T-helper 2 cell treated with Interferon-gamma antibody and Interleukin-4, amounts not matched to agents 5 μg/mL and 100 μg/mL, for 36 hours (primary cell): Measurements from ENCODE around the gene SPRED2.
A peak's percentile ranks its signal among the peaks of the same experiment; 100 is the strongest.

Source experiments
- DNase-seq: peaks from one replicate; pipeline ENCODE4 v3.0.0; 2021; ENCODE audit warnings: low spot score
- H3K27ac Mint-ChIP-seq: one replicate; pipeline ENCODE4 v1.8.0; 2021; ENCODE audit warnings: mild to moderate bottlenecking, mixed read lengths
- H3K27me3 Mint-ChIP-seq: one replicate; pipeline ENCODE4 v1.8.0; 2021; ENCODE audit warnings: low read depth, mixed read lengths
- H3K36me3 Mint-ChIP-seq: one replicate; pipeline ENCODE4 v1.8.0; 2021; ENCODE audit warnings: low read depth, mixed read lengths
- H3K4me1 Mint-ChIP-seq: one replicate; pipeline ENCODE4 v1.8.0; 2021; ENCODE audit warnings: low read depth, mixed read lengths
- H3K4me3 Mint-ChIP-seq: one replicate; pipeline ENCODE4 v1.8.0; 2022; ENCODE audit warnings: mild to moderate bottlenecking, moderate library complexity, mixed read lengths
- H3K9me3 Mint-ChIP-seq: one replicate; pipeline ENCODE4 v1.8.0; 2021; ENCODE audit warnings: mixed read lengths

Gene SPRED2

DNA sequence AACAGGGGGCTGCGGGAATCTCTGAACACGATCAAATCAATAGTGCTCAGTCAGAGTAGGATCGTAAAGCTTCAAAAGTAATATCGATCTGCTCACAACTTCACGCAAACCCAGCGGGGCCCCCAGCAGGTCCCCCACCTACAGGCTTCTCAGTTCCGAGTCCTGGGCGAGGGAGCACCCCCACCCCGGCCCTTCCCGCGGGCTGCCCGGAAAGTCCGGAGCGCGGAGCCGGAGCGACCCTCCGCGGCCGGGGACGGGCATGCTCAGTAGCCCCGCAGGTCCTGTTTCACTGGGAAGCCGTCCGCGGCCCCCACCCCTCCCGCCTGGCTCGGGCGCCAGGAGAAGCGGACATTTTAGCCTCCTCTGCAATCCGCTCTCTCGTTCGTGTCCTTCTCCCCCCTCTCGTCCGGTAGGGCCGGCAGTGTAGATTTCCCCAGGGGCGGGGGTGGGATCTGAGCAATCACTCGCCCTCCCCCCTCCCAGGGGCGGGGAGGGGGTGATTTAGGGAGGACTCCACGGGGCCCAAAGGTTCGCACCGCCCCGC, 3.3 kb upstream of the SPRED2 start:
- Mint-ChIP-seq H3K27me3 (peaks cover 63% of the 10 kb centered on the region), H3K4me3 (peak overlapping the region; percentile 93), H3K4me1 (peaks cover 12% of the 10 kb centered on the region), H3K36me3 (no peaks in the 10 kb centered on the region), H3K9me3 (no peaks in the 10 kb centered on the region), H3K27ac (no peak overlapping the region)
- peak; percentile 50 for DNase-seq

DNA sequence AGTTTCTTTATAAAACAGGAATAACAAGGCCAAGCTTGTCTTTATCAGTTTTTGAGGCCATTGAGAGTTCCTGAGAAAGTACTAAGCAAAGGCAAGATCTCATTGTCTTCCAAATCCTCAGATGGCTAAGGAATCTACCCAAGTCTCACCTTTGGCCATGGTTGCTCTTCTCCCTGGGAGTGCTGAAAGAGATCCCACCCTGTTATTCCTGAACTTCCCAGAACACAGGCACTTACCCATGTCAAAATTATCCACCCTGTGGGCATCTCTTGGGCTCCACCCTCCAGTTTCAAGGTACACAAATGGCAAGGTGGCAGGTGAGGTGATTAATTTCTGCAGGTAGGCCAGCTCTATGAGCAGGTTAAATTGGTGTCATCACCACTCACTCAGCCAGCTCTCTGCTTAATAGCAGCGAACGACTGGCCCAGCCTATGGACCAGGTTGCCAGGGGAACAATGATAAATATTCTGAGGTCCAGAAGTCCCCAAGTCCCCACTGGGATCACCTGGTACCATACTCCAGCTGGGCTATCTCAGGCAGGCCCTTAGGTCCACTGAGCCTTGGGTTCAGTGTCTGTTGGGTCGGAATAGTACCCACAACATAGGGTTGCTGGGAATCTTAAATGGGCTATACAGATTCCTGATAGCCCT, 2.3 kb upstream of the SPRED2 start:
- no peak for DNase-seq
- Mint-ChIP-seq H3K9me3 (no peaks in the 10 kb centered on the region), H3K27ac (no peak overlapping the region), H3K4me3 (peak overlapping the region; percentile 38), H3K36me3 (no peaks in the 10 kb centered on the region), H3K27me3 (peaks cover 66% of the 10 kb centered on the region), H3K4me1 (peaks cover 12% of the 10 kb centered on the region)

DNA sequence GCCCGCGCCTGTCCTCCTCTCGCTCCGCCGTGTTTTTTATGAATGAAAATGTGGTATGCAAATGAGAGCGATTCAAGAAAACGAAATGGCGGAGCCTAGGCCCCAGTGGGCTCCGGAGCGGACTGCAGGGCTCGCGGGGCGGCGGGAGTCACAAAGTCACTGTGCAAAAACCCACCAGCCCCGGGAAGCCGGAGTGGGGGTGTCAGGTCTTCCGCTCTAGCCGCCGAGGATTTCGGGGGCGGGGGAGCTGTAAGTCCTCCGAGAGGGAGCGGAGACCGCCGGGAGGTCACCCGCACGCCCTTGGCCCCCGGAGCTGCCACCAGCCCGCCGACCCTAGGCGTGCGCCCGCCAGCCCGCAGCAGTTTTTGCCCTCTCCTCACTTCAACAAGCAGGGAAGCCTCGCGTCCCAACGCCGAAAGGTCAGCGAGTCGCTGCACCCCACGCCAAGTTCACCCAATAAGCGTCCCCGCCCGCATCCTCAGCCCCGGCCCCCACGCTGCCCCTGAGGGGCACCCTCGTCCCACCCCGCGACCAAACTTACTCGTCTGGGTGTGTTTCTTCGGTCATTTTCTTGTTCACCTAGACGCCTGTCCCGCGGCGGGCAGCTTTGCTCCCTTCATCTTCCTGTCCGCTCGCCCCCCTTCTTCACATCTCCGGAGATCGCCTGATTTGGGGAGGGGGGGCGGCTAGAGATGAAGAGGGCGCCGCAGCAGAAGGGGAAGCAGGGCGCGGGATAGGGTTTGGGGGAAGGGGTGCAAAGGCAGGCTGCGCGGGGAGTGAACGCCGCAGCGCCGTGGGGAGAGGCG, 775 bp downstream of the SPRED2 start:
- Mint-ChIP-seq H3K27me3 (peaks cover 61% of the 10 kb centered on the region), H3K27ac (peak overlapping the region; percentile 85), H3K4me1 (peaks cover 7% of the 10 kb centered on the region), H3K9me3 (no peaks in the 10 kb centered on the region), H3K4me3 (peak overlapping the region; percentile 92), H3K36me3 (no peaks in the 10 kb centered on the region)
- DNase-seq = peak; percentile 42

DNA sequence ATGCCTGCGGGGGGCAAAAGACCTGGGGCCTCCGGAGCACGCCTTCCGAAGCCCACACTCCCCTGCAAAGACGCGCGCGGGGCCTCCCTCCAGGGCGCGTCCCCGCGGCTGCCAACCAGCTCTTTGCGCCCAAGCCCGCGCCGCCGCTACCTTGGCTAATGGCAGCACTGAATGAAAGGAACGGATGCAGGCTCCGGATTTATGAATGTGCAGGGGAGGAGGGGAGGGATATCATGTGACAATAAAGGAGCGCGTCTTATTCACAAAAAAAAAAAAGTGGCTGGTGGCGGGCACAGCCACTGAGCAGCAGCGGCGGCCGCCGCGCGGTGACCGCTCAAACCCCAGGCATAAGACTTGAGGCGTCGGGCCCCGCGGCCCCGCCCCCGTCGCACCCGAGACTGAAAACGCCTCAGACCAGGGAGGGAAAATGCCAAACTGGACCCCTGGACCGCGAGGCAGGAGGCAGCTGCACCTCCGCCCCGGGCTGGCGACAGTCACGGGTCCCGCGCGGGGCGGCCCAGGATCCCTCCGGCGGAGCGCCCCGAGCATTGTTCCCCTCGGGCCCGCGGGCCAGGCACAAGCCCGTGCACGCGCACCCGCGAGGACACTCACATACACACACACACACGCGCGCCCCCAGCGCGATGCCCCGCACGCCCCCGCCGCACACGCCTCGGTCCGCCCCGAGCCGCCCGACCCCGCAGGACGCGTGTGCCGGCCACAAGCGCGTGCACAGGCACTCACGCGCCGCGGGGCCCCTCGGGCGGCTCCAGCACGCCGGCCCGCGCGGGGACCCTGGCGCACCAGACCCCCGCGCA, 1.6 kb downstream of the SPRED2 start:
- peaks cover 60% of the 10 kb centered on the region for H3K27me3 Mint-ChIP-seq
- no peaks in the 10 kb centered on the region for H3K9me3 Mint-ChIP-seq
- peak overlapping the region; percentile 92 for H3K4me3 Mint-ChIP-seq
- peaks cover 4% of the 10 kb centered on the region for H3K4me1 Mint-ChIP-seq
- peak overlapping the region; percentile 71 for H3K27ac Mint-ChIP-seq
- DNase-seq = peak; percentile 55
- H3K36me3 Mint-ChIP-seq = no peaks in the 10 kb centered on the region

DNA sequence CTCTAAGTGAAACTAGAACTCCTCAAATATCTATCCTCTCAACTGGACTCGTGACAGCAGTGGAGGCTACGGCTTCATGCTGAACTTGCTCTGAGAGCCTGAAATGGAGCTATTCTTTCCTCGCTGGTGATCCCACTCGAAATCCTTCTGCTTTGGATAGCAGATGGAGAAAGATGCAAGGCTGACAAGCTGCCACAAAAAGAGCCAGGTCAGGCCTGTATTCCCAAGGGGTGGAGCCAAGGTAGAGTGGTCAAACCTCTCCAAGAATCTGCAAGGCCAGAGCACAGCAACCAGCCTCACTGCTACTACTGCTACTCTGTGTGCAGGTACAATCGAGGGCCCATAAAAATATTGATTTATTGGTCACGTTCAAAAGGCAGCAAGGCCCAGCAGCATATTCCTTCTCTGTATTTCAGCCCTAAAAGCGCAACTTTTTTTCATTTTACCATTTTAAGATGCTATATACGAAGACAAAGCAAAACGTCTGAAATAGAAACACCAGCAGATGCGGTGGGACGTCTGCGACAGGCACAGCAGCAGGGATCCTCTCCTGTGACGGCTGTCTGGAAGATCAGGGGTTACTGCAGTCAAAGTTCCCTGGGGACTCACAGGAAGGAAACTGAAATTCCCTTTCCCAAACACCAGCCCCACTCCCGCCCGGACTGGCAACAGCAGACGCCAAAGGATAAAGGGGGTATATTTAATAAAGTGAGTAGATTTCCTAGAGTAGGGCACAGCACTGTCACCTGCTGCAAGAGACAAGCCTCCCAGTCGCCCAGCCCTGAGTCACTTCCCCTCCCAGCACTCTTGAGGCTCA, 2.4 kb downstream of the SPRED2 start:
- no peaks in the 10 kb centered on the region for H3K4me1 Mint-ChIP-seq
- peaks cover 56% of the 10 kb centered on the region for H3K27me3 Mint-ChIP-seq
- H3K9me3 Mint-ChIP-seq = no peaks in the 10 kb centered on the region
- no peaks in the 10 kb centered on the region for H3K36me3 Mint-ChIP-seq
- no peak for DNase-seq
- H3K27ac Mint-ChIP-seq = no peak overlapping the region
- peak overlapping the region; percentile 86 for H3K4me3 Mint-ChIP-seq

DNA sequence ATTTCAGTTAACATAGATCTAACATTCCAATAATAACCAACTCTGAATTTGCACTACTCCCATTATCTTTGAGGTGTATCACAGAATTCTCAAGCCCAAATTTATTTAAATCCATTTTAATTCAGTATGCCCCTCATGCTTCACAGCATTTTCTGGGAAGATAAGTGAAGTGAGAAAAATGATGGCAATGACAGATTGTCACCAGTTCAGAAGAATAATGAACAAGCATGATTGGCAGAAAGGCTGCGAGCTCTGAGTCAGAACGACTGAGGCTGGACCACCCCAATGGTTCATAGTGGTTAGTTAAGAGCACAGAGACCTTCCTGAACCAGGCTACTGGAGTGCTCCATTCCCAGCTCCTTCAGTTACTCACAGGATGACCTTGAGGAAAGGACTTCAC, 4.9 kb downstream of the SPRED2 start:
- H3K4me1 Mint-ChIP-seq = no peaks in the 10 kb centered on the region
- no peak for DNase-seq
- H3K9me3 Mint-ChIP-seq = no peaks in the 10 kb centered on the region
- peaks cover 39% of the 10 kb centered on the region for H3K27me3 Mint-ChIP-seq
- no peak overlapping the region for H3K27ac Mint-ChIP-seq
- no peak overlapping the region for H3K4me3 Mint-ChIP-seq
- no peaks in the 10 kb centered on the region for H3K36me3 Mint-ChIP-seq

DNA sequence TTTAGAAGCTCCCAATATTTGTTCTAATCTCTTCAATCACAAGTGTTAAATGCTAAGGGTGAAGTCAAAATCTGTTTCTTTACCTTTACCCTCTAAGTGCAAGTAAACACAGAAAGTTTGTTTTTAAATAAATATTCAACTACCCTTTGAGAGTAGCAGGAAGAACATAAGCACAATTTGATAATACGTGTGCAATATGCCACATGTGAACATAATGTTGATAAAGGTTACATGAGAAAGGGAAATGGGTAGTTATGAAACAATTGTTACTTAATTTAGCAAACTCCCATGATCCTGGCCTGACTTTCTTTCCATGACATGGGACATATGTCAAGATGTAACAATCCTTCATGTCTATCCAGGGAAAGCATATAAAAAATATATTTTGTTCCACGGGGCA, 7.1 kb downstream of the SPRED2 start:
- Mint-ChIP-seq H3K4me1 (peaks cover 8% of the 10 kb centered on the region), H3K27me3 (peaks cover 34% of the 10 kb centered on the region), H3K27ac (no peak overlapping the region), H3K4me3 (no peak overlapping the region), H3K36me3 (peaks cover 4% of the 10 kb centered on the region), H3K9me3 (peaks cover 5% of the 10 kb centered on the region)
- no peak for DNase-seq

DNA sequence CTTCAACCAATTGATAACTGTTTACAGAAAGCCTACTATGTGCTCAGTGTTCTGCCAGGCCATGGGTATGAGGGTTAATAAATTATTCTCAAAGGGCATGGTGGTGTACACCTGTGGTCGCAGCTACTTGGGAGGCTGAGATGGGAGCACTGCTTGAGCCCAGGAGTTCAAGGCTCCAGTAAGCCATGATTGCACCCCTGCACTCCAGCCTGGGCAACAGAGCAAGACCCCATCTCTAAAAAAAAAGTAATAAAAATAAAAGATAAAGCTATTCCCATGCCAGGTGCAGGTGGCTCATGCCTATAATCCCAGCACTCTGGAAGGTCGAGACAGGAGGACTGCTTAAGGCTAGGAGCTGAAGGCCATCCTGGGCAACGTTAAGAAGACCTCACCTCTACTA, 8.0 kb downstream of the SPRED2 start:
- Mint-ChIP-seq H3K4me3 (no peak overlapping the region), H3K36me3 (peaks cover 4% of the 10 kb centered on the region), H3K27me3 (peaks cover 26% of the 10 kb centered on the region), H3K4me1 (peaks cover 8% of the 10 kb centered on the region), H3K9me3 (peaks cover 5% of the 10 kb centered on the region), H3K27ac (no peak overlapping the region)
- no peak for DNase-seq

DNA sequence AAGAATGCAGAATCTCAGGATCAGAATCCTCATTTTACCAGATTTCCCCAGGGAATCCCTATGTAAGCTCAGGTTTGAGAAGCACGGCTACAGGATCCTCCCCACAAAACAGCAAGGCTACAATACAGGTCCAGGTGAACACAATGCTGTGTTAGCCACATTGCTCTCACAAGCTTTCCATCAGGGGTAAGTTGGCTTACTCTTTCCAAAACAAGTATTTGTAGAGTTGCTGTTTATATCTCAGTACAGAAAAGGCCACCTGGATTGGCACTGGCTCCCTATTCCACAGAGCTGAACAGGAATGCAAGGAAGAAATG, 11.0 kb downstream of the SPRED2 start:
- H3K27ac Mint-ChIP-seq = no peak overlapping the region
- H3K9me3 Mint-ChIP-seq = peaks cover 5% of the 10 kb centered on the region
- no peak for DNase-seq
- H3K27me3 Mint-ChIP-seq = peaks cover 3% of the 10 kb centered on the region
- peaks cover 4% of the 10 kb centered on the region for H3K36me3 Mint-ChIP-seq
- no peak overlapping the region for H3K4me3 Mint-ChIP-seq
- H3K4me1 Mint-ChIP-seq = peaks cover 22% of the 10 kb centered on the region

DNA sequence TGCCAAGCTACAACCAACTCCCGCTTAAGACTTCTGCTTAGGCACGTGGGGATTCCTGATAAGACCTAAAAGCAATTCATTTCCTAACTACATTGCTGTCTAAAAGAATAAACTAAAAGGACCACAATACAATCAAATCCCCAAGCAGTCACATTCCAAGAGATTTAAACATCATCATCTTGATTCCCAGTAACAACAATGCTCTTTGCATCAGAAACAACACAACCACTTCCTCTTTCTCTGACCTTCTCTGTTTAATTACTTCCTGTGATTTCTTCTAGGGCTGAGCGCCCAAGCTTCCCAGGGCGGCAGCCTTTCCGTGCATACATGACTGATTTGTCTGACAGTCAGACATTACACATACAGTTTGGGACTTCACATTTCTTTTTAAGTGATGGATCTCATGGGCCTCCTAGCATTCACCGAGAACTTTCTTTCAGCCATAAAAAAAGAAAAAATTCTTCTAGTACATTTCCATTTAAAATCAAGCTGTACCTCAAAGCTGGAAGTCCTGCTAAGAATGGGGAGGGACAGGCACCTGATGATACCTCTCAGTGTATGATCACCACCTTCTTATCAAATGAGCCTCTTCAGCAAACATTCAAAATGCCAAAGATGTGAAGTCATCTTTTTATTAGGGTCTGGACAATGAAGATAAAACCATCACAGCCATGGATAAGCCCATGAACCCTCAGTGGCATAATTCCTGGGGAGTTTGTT, 11.5 kb downstream of the SPRED2 start:
- Mint-ChIP-seq H3K9me3 (peaks cover 5% of the 10 kb centered on the region), H3K27me3 (peaks cover 2% of the 10 kb centered on the region), H3K27ac (no peak overlapping the region), H3K36me3 (peaks cover 5% of the 10 kb centered on the region), H3K4me1 (peaks cover 22% of the 10 kb centered on the region), H3K4me3 (peak overlapping the region; percentile 22)
- no peak for DNase-seq

DNA sequence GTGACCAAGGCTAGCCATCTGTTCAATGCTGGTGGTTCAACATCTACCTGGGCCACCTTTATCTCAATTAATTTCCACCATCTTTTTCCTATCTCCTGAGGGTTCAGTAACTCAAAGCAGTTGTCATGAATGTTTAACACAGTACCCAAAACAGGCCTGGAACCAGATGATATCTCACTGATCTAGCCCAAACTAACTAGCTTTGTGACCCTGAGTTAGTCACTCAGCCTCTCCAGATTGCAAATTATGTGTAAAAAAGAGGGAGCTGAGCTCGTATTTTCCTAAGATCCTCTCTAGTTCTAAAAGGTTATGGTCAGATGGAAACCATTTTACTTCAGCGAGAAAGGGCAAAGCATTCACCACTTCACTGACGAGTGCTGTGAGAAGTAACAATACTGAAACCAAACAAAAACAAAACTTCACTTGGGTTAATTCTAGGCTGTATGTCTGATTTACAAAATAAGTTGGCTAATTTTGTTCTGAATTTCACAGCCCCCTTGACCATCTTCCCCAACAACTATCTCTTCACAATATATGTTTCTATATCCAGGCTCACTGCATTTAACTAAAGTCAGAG, 14.8 kb downstream of the SPRED2 start:
- Mint-ChIP-seq H3K27me3 (peaks cover 6% of the 10 kb centered on the region), H3K9me3 (peaks cover 5% of the 10 kb centered on the region)

DNA sequence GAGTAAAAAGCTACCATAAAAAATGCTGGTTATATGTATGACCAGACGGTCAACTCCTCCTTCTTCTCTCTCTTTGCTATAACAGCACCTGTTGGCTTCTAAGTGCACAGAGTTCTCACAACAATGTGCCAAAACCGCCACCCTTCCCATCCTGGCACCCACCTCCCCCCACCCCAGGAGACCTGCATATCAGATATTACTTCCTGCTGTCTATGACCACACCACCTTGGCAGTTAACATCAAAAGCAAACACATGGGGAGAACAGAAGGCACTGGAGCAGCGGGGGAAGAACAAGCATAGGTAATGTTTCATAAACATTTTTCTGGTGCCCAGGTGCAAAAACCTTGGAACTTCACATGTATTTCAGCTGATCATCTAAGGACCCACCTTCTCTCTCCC, 15.5 kb downstream of the SPRED2 start:
- Mint-ChIP-seq H3K4me1 (peaks cover 22% of the 10 kb centered on the region), H3K4me3 (no peak overlapping the region), H3K36me3 (peaks cover 5% of the 10 kb centered on the region), H3K27me3 (peaks cover 6% of the 10 kb centered on the region), H3K27ac (no peak overlapping the region), H3K9me3 (peaks cover 5% of the 10 kb centered on the region)
- DNase-seq = no peak

More for the DNA sequence above, 14.8 kb downstream of the SPRED2 start:
- H3K4me3 Mint-ChIP-seq = no peak overlapping the region
- no peak overlapping the region for H3K27ac Mint-ChIP-seq
- peak; percentile 12 for DNase-seq
- peaks cover 24% of the 10 kb centered on the region for H3K4me1 Mint-ChIP-seq
- H3K36me3 Mint-ChIP-seq = peaks cover 5% of the 10 kb centered on the region
